H1 (cell line): ENCODE data around the gene GSTCD. TPM values are rescaled to one million over a fixed set of nuclear protein-coding genes. Genes with fewer than 3 reads are reported as not detected.

Source experiments
- CTCF ChIA-PET: fragments of 300-600 bp; sonication (Branson Sonifier 250); formaldehyde crosslinking; loops from one replicate; lab custom pipeline; 2021; ENCODE audit not compliant: partially characterized antibody; lab: Charles Lee
- POLR2A ChIA-PET: fragments of 300-600 bp; sonication (Branson Sonifier 250); formaldehyde crosslinking; loops from one replicate; lab custom pipeline; 2021; ENCODE audit warnings: inconsistent platforms; ENCODE audit not compliant: partially characterized antibody; lab: Charles Lee
- DNase-seq, 2 experiments: peaks; one replicate each; pipeline versions ENCODE4 v3.0.0 to v3.0.0-alpha.2; 2010 to 2022; ENCODE audit warnings: low spot score in 2 of 2, low read depth in 1 of 2, mixed read lengths in 1 of 2
- FAIRE-seq: peaks from 2 replicates; lab custom pipeline; 2011; peaks lifted over from hg19 to GRCh38; lab: Jason Lieb, UNC
- H2AFZ ChIP-seq: 2 replicates; pipeline ENCODE4 v1.8.1; 2012; ENCODE audit warnings: low read length, inconsistent platforms
- H2AK5ac ChIP-seq: 2 replicates; pipeline ENCODE4 v1.6.1; 2013; ENCODE audit warnings: low read depth, low read length
- H2BK120ac ChIP-seq: replicated peaks from 2 replicates; pipeline ENCODE3; 2013; ENCODE audit warnings: low read depth, low read length, inconsistent platforms
- H2BK12ac ChIP-seq: 2 replicates; pipeline ENCODE4 v1.6.1; 2013; ENCODE audit warnings: low read depth, low read length
- H2BK15ac ChIP-seq: 2 replicates; pipeline ENCODE4 v1.6.1; 2013; ENCODE audit warnings: low read length
- H2BK20ac ChIP-seq: 2 replicates; pipeline ENCODE4 v1.6.1; 2013; ENCODE audit warnings: low read length
- H2BK5ac ChIP-seq: 2 replicates; pipeline ENCODE4 v1.6.1; 2013; ENCODE audit warnings: low read depth, low read length
- H3K14ac ChIP-seq: 2 replicates; pipeline ENCODE4 v1.6.1; 2013; ENCODE audit warnings: inconsistent platforms; ENCODE audit not compliant: insufficient read length
- H3K18ac ChIP-seq: 2 replicates; pipeline ENCODE4 v1.6.1; 2013; ENCODE audit warnings: low read length; ENCODE audit errors: extremely low read depth
- H3K23ac ChIP-seq: 2 replicates; pipeline ENCODE4 v1.6.1; 2013; ENCODE audit warnings: inconsistent platforms; ENCODE audit not compliant: insufficient read length
- H3K23me2 ChIP-seq: 2 replicates; pipeline ENCODE4 v1.6.1; 2013; ENCODE audit warnings: low read depth, low read length
- H3K27ac ChIP-seq: 2 replicates; pipeline ENCODE4 v1.6.1; 2011; ENCODE audit warnings: low read depth, low read length, inconsistent platforms
- H3K27me3 ChIP-seq, 4 experiments: replicated peaks in 1 of 4; 1 replicate in 1 of 4; 2 replicates in 3 of 4; pipeline versions ENCODE4 v1.6.1 to v1.8.1; 2011 to 2013; ENCODE audit warnings: low read length in 3 of 4, mild to moderate bottlenecking in 3 of 4, inconsistent platforms in 2 of 4, mixed read lengths in 2 of 4, moderate library complexity in 1 of 4; ENCODE audit not compliant: control insufficient read depth in 3 of 4, insufficient read depth in 3 of 4; ENCODE audit errors: extremely low read depth in 1 of 4
- H3K36me3 ChIP-seq, 4 experiments: 2 replicates each; pipeline versions ENCODE4 v1.6.1 to v1.8.1; 2011 to 2013; ENCODE audit warnings: mild to moderate bottlenecking in 4 of 4, low read length in 3 of 4, moderate library complexity in 2 of 4, control low read depth in 1 of 4, inconsistent platforms in 1 of 4; ENCODE audit not compliant: insufficient read depth in 4 of 4, control insufficient read depth in 2 of 4
- H3K4ac ChIP-seq: replicated peaks from 2 replicates; pipeline ENCODE3; 2013; ENCODE audit warnings: low read length, low read depth, mixed read lengths, inconsistent platforms; ENCODE audit not compliant: insufficient read length
- H3K4me1 ChIP-seq, 4 experiments: replicated peaks in 1 of 4; 1 replicate in 1 of 4; 2 replicates in 3 of 4; pipeline versions ENCODE4 v1.6.1 to v1.8.1; 2011 to 2013; ENCODE audit warnings: low read length in 3 of 4, inconsistent platforms in 2 of 4, mixed read lengths in 1 of 4; ENCODE audit not compliant: insufficient read depth in 4 of 4, control insufficient read depth in 3 of 4
- H3K4me2 ChIP-seq, 2 experiments: 2 replicates each; pipeline versions ENCODE4 v1.6.1 to v1.8.1; 2011 to 2013; ENCODE audit warnings: low read depth in 2 of 2, low read length in 2 of 2, control low read depth in 1 of 2, inconsistent platforms in 1 of 2, mild to moderate bottlenecking in 1 of 2; ENCODE audit not compliant: insufficient read depth in 1 of 2
- H3K4me3 ChIP-seq, 4 experiments: fragments of 200-600, 300-600 bp in 1 of 4; sonication (generic), shearing (Covaris generic), sonication (Bioruptor Twin) in 1 of 4; 2 replicates each; pipeline versions ENCODE4 v1.5.1 to v1.8.1; 2011 to 2016; ENCODE audit warnings: low read length in 4 of 4, low read depth in 3 of 4, control low read depth in 2 of 4, inconsistent platforms in 2 of 4, mild to moderate bottlenecking in 2 of 4, mixed read lengths in 1 of 4, moderate library complexity in 1 of 4; ENCODE audit not compliant: insufficient read depth in 2 of 4; ENCODE audit errors: extremely low read depth in 1 of 4
- H3K56ac ChIP-seq: replicated peaks from 2 replicates; pipeline ENCODE3; 2013; ENCODE audit warnings: low read depth, mild to moderate bottlenecking, mixed read lengths, low read length, inconsistent platforms; ENCODE audit not compliant: insufficient read length
- H3K79me1 ChIP-seq: 2 replicates; pipeline ENCODE4 v1.6.1; 2013; ENCODE audit warnings: low read depth, low read length, control low read depth
- H3K79me2 ChIP-seq, 2 experiments: 2 replicates each; pipeline versions ENCODE4 v1.6.1 to v1.8.1; 2012 to 2013; ENCODE audit warnings: low read length in 2 of 2, mild to moderate bottlenecking in 2 of 2, inconsistent platforms in 1 of 2; ENCODE audit not compliant: insufficient read depth in 2 of 2, control insufficient read depth in 1 of 2
- H3K9ac ChIP-seq, 4 experiments: replicated peaks in 1 of 4; 1 replicate in 1 of 4; 2 replicates in 3 of 4; pipeline versions ENCODE4 v1.6.1 to v1.8.1; 2011 to 2013; ENCODE audit warnings: low read depth in 3 of 4, low read length in 3 of 4, control low read depth in 2 of 4, mild to moderate bottlenecking in 2 of 4, moderate library complexity in 2 of 4, inconsistent platforms in 1 of 4; ENCODE audit errors: extremely low read depth in 1 of 4
- H3K9me3 ChIP-seq, 2 experiments: 2 replicates each; pipeline versions ENCODE4 v1.6.1 to v1.8.1; 2012 to 2013; ENCODE audit warnings: mild to moderate bottlenecking in 2 of 2, moderate library complexity in 2 of 2, control low read depth in 1 of 2, inconsistent platforms in 1 of 2, low read depth in 1 of 2, low read length in 1 of 2, mixed read lengths in 1 of 2; ENCODE audit not compliant: insufficient read depth in 2 of 2
- H4K20me1 ChIP-seq, 2 experiments: replicated peaks in 1 of 2; 2 replicates each; pipeline versions ENCODE3 to v1.8.1; 2011 to 2013; ENCODE audit warnings: inconsistent platforms in 2 of 2, low read length in 2 of 2, mild to moderate bottlenecking in 1 of 2; ENCODE audit not compliant: insufficient read depth in 2 of 2, control insufficient read depth in 1 of 2
- H4K5ac ChIP-seq: 2 replicates; pipeline ENCODE4 v1.6.1; 2013; ENCODE audit warnings: low read length, low read depth, mixed read lengths, inconsistent platforms; ENCODE audit not compliant: insufficient read length
- H4K8ac ChIP-seq: 2 replicates; pipeline ENCODE4 v1.8.0; 2013; ENCODE audit warnings: mild to moderate bottlenecking, moderate library complexity, low read length, inconsistent platforms; ENCODE audit not compliant: insufficient read depth; ENCODE audit errors: extremely low read depth
- H4K91ac ChIP-seq: replicated peaks from 2 replicates; pipeline ENCODE3; 2013; ENCODE audit warnings: low read length, mixed read lengths, inconsistent platforms; ENCODE audit not compliant: insufficient read length
- BRCA1 ChIP-seq: IDR thresholded peaks from 2 replicates; pipeline ENCODE4 v1.6.1; 2012; ENCODE audit warnings: low read depth, low read length, improper control_type of control experiment
- CEBPB ChIP-seq: IDR thresholded peaks from 2 replicates; pipeline ENCODE4 v1.6.1; 2012; ENCODE audit warnings: low read depth, low read length
- CHD1 ChIP-seq: IDR thresholded peaks from 2 replicates; pipeline ENCODE4 v1.6.1; 2012; ENCODE audit warnings: low read depth, low read length, improper control_type of control experiment
- EP300 ChIP-seq, 2 experiments: IDR thresholded peaks; 1 replicate in 1 of 2; 2 replicates in 1 of 2; pipeline ENCODE4 v1.6.1; 2011 to 2012; ENCODE audit warnings: low read depth in 2 of 2, low read length in 2 of 2, mild to moderate bottlenecking in 2 of 2, borderline replicate concordance in 1 of 2, inconsistent platforms in 1 of 2, moderate library complexity in 1 of 2
- JUN ChIP-seq: IDR thresholded peaks from 2 replicates; pipeline ENCODE4 v1.6.1; 2011; ENCODE audit warnings: low read depth, mild to moderate bottlenecking, improper control_type of control experiment, low read length
- MAX ChIP-seq: IDR thresholded peaks from 2 replicates; pipeline ENCODE4 v1.6.1; 2012; ENCODE audit warnings: inconsistent platforms
- RAD21 ChIP-seq, 2 experiments: IDR thresholded peaks in 1 of 2; conservative IDR thresholded peaks in 1 of 2; 2 replicates each; pipeline ENCODE4 v1.6.1; 2011; ENCODE audit warnings: low read depth in 2 of 2, low read length in 2 of 2, improper control_type of control experiment in 1 of 2, inconsistent platforms in 1 of 2, mild to moderate bottlenecking in 1 of 2, moderate library complexity in 1 of 2
- SP2 ChIP-seq: IDR thresholded peaks from 2 replicates; pipeline ENCODE4 v1.6.1; 2012; ENCODE audit warnings: mild to moderate bottlenecking, low read length, inconsistent platforms
- TAF7 ChIP-seq: optimal IDR thresholded peaks from 2 replicates; pipeline ENCODE3; 2011; ENCODE audit warnings: low read depth, mild to moderate bottlenecking, inconsistent platforms, low read length, moderate library complexity, borderline replicate concordance
- WGBS, 2 experiments: shearing (Covaris generic) in 1 of 2; methylation state at CpG; one replicate each; pipeline versions ENCODE4 v1.1.6 to v1.1.7; 2013 to 2015; ENCODE audit warnings: low lambda C conversion rate in 2 of 2, mixed read lengths in 2 of 2, inconsistent platforms in 1 of 2, low coverage in 1 of 2, missing lambda C conversion rate in 1 of 2; ENCODE audit not compliant: insufficient replicate concordance in 2 of 2, insufficient coverage in 1 of 2, insufficient read length in 1 of 2; ENCODE audit errors: extremely low coverage in 1 of 2, missing lambda C conversion rate in 1 of 2; 5-methylcytosine and 5-hydroxymethylcytosine counted together
- polyA plus RNA-seq, 7 experiments: library from polyadenylated mRNA; depleted of rRNA in 3 of 7; stranded (reverse) in 5 of 7; unstranded in 2 of 7; fragments of >200 nt in 5 of 7; fragments of 200-250 nt in 2 of 7; gene quantifications; 1 replicate in 5 of 7; 2 replicates in 1 of 7; 4 replicates in 1 of 7; pipeline versions ENCODE4 v1.2.1 to v1.2.3, GENCODE V29; 2011 to 2013; ENCODE audit warnings: missing spikeins in 2 of 7, mixed read lengths in 2 of 7
- total RNA-seq: library from RNA; stranded (reverse); fragmentation: NEBNext Ultra II Directional; extraction: Animal tissue kit (Norgen Biotek cat#: 25700); gene quantifications from 2 replicates; pipeline ENCODE4 v1.2.1, GENCODE V29; 2021
- TF ChIP-seq, protein P1 (sequence below): IDR thresholded peaks from 2 replicates; pipeline ENCODE4 v1.6.1; 2011; ENCODE audit warnings: low read length, improper control_type of control experiment

Gene GSTCD
- total and polyA plus RNA-seq, 2 of the 8 experiments (the other 6 are each of a cell fraction or from before 2014, with no cell fraction given): 8.5 to 24.6 TPM

- Histone ChIP-seq H3K18ac (no peak overlapping the region), H3K4me1 (no peaks in the 10 kb centered on the region; a peak in 1 of 7 replicates), H2BK120ac (no peak overlapping the region), H4K5ac (no peak overlapping the region), H4K91ac (no peak overlapping the region), H3K14ac (no peak overlapping the region), H3K56ac (no peak overlapping the region), H3K36me3 (no peaks in the 10 kb centered on the region), H4K20me1 (no peaks in the 10 kb centered on the region), H3K4me3 (no peak overlapping the region), H2BK15ac (no peak overlapping the region), H4K8ac (no peak overlapping the region), H2BK20ac (no peak overlapping the region), H2BK12ac (no peak overlapping the region), H3K4ac (no peak overlapping the region), H3K23me2 (no peaks in the 10 kb centered on the region), H2BK5ac (no peak overlapping the region), H3K9ac (no peak overlapping the region), H2AFZ (no peak overlapping the region), H3K79me2 (no peaks in the 10 kb centered on the region), H3K27ac (no peak overlapping the region), H3K9me3 (no peaks in the 10 kb centered on the region), H3K23ac (no peak overlapping the region), H3K79me1 (no peaks in the 10 kb centered on the region), H2AK5ac (no peak overlapping the region), H3K27me3 (no peaks in the 10 kb centered on the region), H3K4me2 (no peak overlapping the region)
- WGBS, 2 experiments: 100% methylated on average over 2 of the region's 2 CpGs; no CpG with 5 or more reads in 1 of the 2 experiments
- DNase-seq (no peak), FAIRE-seq (no peak)
- ChIA-PET POLR2A (no interaction called here), CTCF (no interaction called here)
- TF ChIP-seq JUN (no peak), SP2 (no peak), BRCA1 (no peak), CEBPB (no peak), RAD21 (IDR thresholded peaks at IDR 0.05 in 1 of 2, conservative IDR thresholded peaks at IDR 0.05 in 1 of 2; ENCODE audit: low read depth in 2 of 2, low read length in 2 of 2) (no peak), MAX (no peak), EP300 (IDR thresholded peaks at IDR 0.05; ENCODE audit: borderline replicate concordance in 1 of 2, low read depth in 2 of 2, low read length in 2 of 2) (no peak), CHD1 (no peak), TAF7 (no peak)
- TF ChIP-seq, protein P1, sequence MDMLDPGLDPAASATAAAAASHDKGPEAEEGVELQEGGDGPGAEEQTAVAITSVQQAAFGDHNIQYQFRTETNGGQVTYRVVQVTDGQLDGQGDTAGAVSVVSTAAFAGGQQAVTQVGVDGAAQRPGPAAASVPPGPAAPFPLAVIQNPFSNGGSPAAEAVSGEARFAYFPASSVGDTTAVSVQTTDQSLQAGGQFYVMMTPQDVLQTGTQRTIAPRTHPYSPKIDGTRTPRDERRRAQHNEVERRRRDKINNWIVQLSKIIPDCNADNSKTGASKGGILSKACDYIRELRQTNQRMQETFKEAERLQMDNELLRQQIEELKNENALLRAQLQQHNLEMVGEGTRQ: no peak
Measured at GRCh38 chr4:105780176-105780575, 71.6 kb downstream of the GSTCD start.
